Right atrium auricular region (tissue), 2 donors: ENCODE measurements around the gene TLR10. TPM values are rescaled to one million over a fixed set of nuclear protein-coding genes. Genes with fewer than 3 reads are reported as not detected.
"Not testable (repeated sequence)": the region's sequence is repeated elsewhere in the genome, so short reads cannot be mapped to it uniquely, and the experiment has no call there.

Experiments used
- DNase-seq: peaks from one replicate; pipeline ENCODE4 v3.0.0-alpha.2; 2019; ENCODE audit warnings: low spot score
- H3K27ac ChIP-seq, 2 donors: fragments of 200-600 bp; sonication (generic); 1 replicate in 1 of 2; 2 replicates in 1 of 2; pipeline ENCODE4 v1.5.1; 2016 to 2019
- H3K27me3 ChIP-seq, 2 donors: fragments of 200-600 bp; sonication (generic); one replicate each; pipeline versions ENCODE4 v1.5.1 to v1.6.0; 2017 to 2019
- H3K36me3 ChIP-seq: fragments of 200-600 bp; sonication (generic); one replicate; pipeline ENCODE4 v1.5.1; 2016
- H3K4me1 ChIP-seq, 2 donors: fragments of 200-600 bp; sonication (generic); one replicate each; pipeline versions ENCODE4 v1.5.1 to v1.6.0; 2017 to 2019
- H3K4me3 ChIP-seq, 2 donors: fragments of 200-600 bp; sonication (generic); 1 replicate in 1 of 2; 2 replicates in 1 of 2; pipeline ENCODE4 v1.5.1; 2017 to 2019; ENCODE audit warnings: mild to moderate bottlenecking in 1 of 2, moderate library complexity in 1 of 2
- H3K9me3 ChIP-seq, 2 donors: fragments of 200-600 bp; sonication (generic); one replicate each; pipeline ENCODE4 v1.5.1; 2019
- CTCF ChIP-seq, 2 donors: fragments of 200-600 bp; sonication (generic); IDR thresholded peaks; one replicate each; pipeline ENCODE4 v1.5.1; 2019; ENCODE audit warnings: antibody characterized with exemption in 2 of 2
- total RNA-seq, 2 donors: library from RNA; depleted of rRNA; stranded (reverse); fragments of >200 nt; gene quantifications; one replicate each; pipeline ENCODE4 v1.1.0, GENCODE V29; 2016

TLR10 gene
- total RNA-seq, 2 donors from 2014 or later: 0.08 TPM; not detected in 1

GRCh38 chr4:38780833-38781484 is 1.8 kb downstream of the TLR10 start:
- Histone ChIP-seq H3K27ac (no peak overlapping the region), H3K36me3 (no peaks in the 10 kb centered on the region), H3K4me1 (no peaks in the 10 kb centered on the region), H3K9me3 (no peaks in the 10 kb centered on the region), H3K4me3 (no peak overlapping the region), H3K27me3 (no peaks in the 10 kb centered on the region)
- no peak for TF ChIP-seq CTCF (IDR thresholded peaks at IDR 0.05)
- no peak for DNase-seq

GRCh38 chr4:38779790-38780189 is 3.0 kb downstream of the TLR10 start:
- no peaks in the 10 kb centered on the region for H3K27me3 ChIP-seq
- no peak overlapping the region for H3K4me3 ChIP-seq
- no peak overlapping the region for H3K27ac ChIP-seq
- no peak for DNase-seq
- no peak for TF ChIP-seq CTCF (IDR thresholded peaks at IDR 0.05)
- no peaks in the 10 kb centered on the region for H3K36me3 ChIP-seq
- H3K9me3 ChIP-seq: peaks cover 0 to 2% of the 10 kb centered on the region in 2 donors
- no peaks in the 10 kb centered on the region for H3K4me1 ChIP-seq

- H3K27ac ChIP-seq, H3K27me3 ChIP-seq, DNase-seq, H3K9me3 ChIP-seq, H3K36me3 ChIP-seq, H3K4me1 ChIP-seq, H3K4me3 ChIP-seq: not testable (repeated sequence)
These were observed 4.9 kb downstream of the TLR10 start for GRCh38 chr4:38777925-38778324.

GRCh38 chr4:38775326-38775725 is 7.5 kb downstream of the TLR10 start:
- Histone ChIP-seq H3K4me3 (no peak overlapping the region), H3K9me3 (peaks cover 0 to 8% of the 10 kb centered on the region in 2 donors), H3K27me3 (no peaks in the 10 kb centered on the region), H3K27ac (no peak overlapping the region), H3K36me3 (no peaks in the 10 kb centered on the region), H3K4me1 (no peaks in the 10 kb centered on the region)
- DNase-seq: no peak
- TF ChIP-seq CTCF (IDR thresholded peaks at IDR 0.05): no peak

GRCh38 chr4:38774181-38774955 is 8.4 kb downstream of the TLR10 start:
- H3K4me1 ChIP-seq: no peaks in the 10 kb centered on the region
- H3K27me3 ChIP-seq: no peaks in the 10 kb centered on the region
- H3K4me3 ChIP-seq: no peak overlapping the region
- H3K9me3 ChIP-seq: peaks cover 0 to 8% of the 10 kb centered on the region in 2 donors
- no peak for DNase-seq
- no peaks in the 10 kb centered on the region for H3K36me3 ChIP-seq
- H3K27ac ChIP-seq: no peak overlapping the region
- TF ChIP-seq CTCF (IDR thresholded peaks at IDR 0.05): no peak

GRCh38 chr4:38770281-38770680 is 12.5 kb downstream of the TLR10 start:
- DNase-seq, H3K27me3 ChIP-seq, H3K9me3 ChIP-seq, H3K4me3 ChIP-seq, H3K36me3 ChIP-seq, H3K27ac ChIP-seq, H3K4me1 ChIP-seq: not testable (repeated sequence)
